ENCODE results near the gene ZBTB46. TPM values are rescaled to one million over a fixed set of nuclear protein-coding genes. Genes with fewer than 3 reads are reported as not detected.

Gene ZBTB46
- total RNA-seq, 1 experiment from 2014 or later = 27.1 TPM

DNA sequence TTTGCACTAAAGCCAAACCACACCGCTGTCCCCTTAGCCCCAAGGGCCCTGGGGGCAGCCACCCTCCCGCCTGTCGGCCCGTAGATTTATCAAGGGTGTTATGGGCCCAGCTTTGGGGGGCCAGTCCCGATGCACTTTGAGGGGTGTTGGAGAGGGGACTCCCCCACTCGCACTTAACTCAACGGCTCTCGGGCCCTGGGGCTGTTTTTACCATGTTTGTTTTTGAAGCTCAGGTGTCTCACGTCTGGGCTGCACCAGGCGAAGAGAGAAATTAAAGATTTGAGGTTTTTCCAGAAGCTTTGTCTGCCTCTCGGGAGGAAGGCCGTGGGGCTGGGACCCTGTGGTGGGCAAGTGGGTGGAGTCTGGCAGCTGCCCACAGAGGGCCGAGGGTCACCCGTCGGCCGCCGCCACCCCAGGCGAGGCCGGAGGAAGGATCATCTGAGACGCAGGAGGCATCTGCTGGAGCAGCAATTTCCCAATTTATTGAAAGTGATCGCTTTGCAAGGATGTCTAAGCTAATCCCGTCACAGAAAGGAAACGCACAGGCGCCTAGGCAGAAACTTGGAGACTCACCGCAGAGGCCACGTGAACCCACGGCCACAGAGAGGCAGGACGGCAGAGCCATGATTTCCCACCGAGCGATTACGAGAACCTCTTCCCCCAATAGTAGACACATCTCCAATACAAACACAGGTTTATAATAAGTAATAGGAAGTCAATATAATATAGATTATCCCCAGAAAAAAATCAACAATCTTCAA is 87.7 kb downstream of the ZBTB46 start:
- Histone ChIP-seq H2AFZ (ENCODE audit: low read length) (no peak overlapping the region), H3K9ac (ENCODE audit: extremely low read depth, insufficient read length, low read length) (no peak overlapping the region), H3K9me3 (ENCODE audit: control insufficient read depth, low read depth, low read length) (no peaks in the 10 kb centered on the region), H4K91ac (ENCODE audit: insufficient read length, low read depth, low read length) (no peak overlapping the region), H3K23me2 (ENCODE audit: insufficient read length, low read depth, low read length, poor library complexity, severe bottlenecking) (peaks cover 9% of the 10 kb centered on the region), H2BK20ac (ENCODE audit: low read depth, low read length, poor library complexity, severe bottlenecking) (no peak overlapping the region), H3K23ac (ENCODE audit: insufficient read length, low read depth, low read length) (no peak overlapping the region), H2BK12ac (ENCODE audit: insufficient read length, low read depth, low read length) (no peak overlapping the region), H4K20me1 (ENCODE audit: control insufficient read depth, insufficient read depth, insufficient read length) (no peaks in the 10 kb centered on the region), H3K27me3 (ENCODE audit: insufficient read depth, low read length) (no peaks in the 10 kb centered on the region), H4K5ac (ENCODE audit: insufficient read length, low read depth, low read length) (no peak overlapping the region), H4K8ac (replicated peaks; ENCODE audit: insufficient read length, low read depth, low read length) (no peak overlapping the region), H3K18ac (ENCODE audit: insufficient read length, low read depth, low read length) (no peak overlapping the region), H3K27ac (ENCODE audit: insufficient read length, low read depth, low read length) (no peak overlapping the region), H3T11ph (ENCODE audit: low read length) (no peak overlapping the region), H3K79me2 (ENCODE audit: insufficient read depth, low read length) (no peaks in the 10 kb centered on the region), H3K4me1 (ENCODE audit: insufficient read depth, low read length) (no peaks in the 10 kb centered on the region), H2AK5ac (ENCODE audit: insufficient read length, low read length) (no peak overlapping the region), H2BK120ac (ENCODE audit: low read depth, low read length, poor library complexity, severe bottlenecking) (no peak overlapping the region), H3K4ac (ENCODE audit: low read depth, low read length) (no peak overlapping the region), H2BK5ac (ENCODE audit: insufficient read length, low read length) (no peak overlapping the region), H3K56ac (ENCODE audit: insufficient read length, low read depth, low read length) (no peak overlapping the region), H2BK15ac (ENCODE audit: low read depth, low read length) (no peak overlapping the region), H3K79me1 (ENCODE audit: insufficient read depth, low read depth, low read length, poor library complexity, severe bottlenecking) (no peaks in the 10 kb centered on the region), H3K4me2 (ENCODE audit: insufficient read depth, insufficient read length, low read length) (no peak overlapping the region), H3K14ac (ENCODE audit: insufficient read depth, low read length) (no peak overlapping the region)
- Mint-ChIP-seq H3K27me3 (ENCODE audit: low read depth) (no peaks in the 10 kb centered on the region), H3K4me1 (peaks cover 0 to 2% of the 10 kb centered on the region in 2 experiments; a peak in 1 of 4 replicates), H3K36me3 (ENCODE audit: insufficient read depth in 1 of 3, low read depth in 3 of 3) (peaks cover 0 to 14% (median 14%) of the 10 kb centered on the region in 3 experiments; a peak in 4 of 7 replicates), H3K27ac (0 out of 7 replicates have a peak overlapping the region, but pooled peaks of 1 of the 3 experiments have one; percentile 20), H3K9me3 (no peaks in the 10 kb centered on the region), H3K4me3 (no peak overlapping the region)
- no peak for DNase-seq
- WGBS (ENCODE audit: extremely low coverage, insufficient read length, low lambda C conversion rate) = no CpG with 5 or more reads among the region's 31 CpGs
- TF ChIP-seq, protein P1, sequence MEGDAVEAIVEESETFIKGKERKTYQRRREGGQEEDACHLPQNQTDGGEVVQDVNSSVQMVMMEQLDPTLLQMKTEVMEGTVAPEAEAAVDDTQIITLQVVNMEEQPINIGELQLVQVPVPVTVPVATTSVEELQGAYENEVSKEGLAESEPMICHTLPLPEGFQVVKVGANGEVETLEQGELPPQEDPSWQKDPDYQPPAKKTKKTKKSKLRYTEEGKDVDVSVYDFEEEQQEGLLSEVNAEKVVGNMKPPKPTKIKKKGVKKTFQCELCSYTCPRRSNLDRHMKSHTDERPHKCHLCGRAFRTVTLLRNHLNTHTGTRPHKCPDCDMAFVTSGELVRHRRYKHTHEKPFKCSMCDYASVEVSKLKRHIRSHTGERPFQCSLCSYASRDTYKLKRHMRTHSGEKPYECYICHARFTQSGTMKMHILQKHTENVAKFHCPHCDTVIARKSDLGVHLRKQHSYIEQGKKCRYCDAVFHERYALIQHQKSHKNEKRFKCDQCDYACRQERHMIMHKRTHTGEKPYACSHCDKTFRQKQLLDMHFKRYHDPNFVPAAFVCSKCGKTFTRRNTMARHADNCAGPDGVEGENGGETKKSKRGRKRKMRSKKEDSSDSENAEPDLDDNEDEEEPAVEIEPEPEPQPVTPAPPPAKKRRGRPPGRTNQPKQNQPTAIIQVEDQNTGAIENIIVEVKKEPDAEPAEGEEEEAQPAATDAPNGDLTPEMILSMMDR (conservative IDR thresholded peaks at IDR 0.05) = no peak
